Measurements from ENCODE around the gene CAPS.

GRCh38 chr19:5953680-5954213 is 39.7 kb downstream of the CAPS start:
- TF ChIP-seq POLR2AphosphoS5 (IDR thresholded peaks at IDR 0.05; ENCODE audit: low read depth, low read length) (no peak), TAF1 (IDR thresholded peaks at IDR 0.05; ENCODE audit: borderline replicate concordance, low read depth, low read length) (no peak), POLR2A (IDR thresholded peaks at IDR 0.05; ENCODE audit: low read depth, low read length) (no peak)
